ENCODE data around the gene MMP24.

The MMP24 gene

GRCh38 chr20:35292504-35293285 lies 66.2 kb downstream of the MMP24 start:
- Histone ChIP-seq H3K27ac (no peak overlapping the region), H3K27me3 (no peaks in the 10 kb centered on the region; the same call in 1 of the 2 replicates), H3K4me1 (no peaks in the 10 kb centered on the region), H3K4me3 (no peak overlapping the region), H4K20me1 (no peaks in the 10 kb centered on the region), H3K4me2 (no peak overlapping the region), H3K36me3 (no peaks in the 10 kb centered on the region), H3K9ac (no peak overlapping the region), H3K9me3 (no peaks in the 10 kb centered on the region)
- no peak for TF ChIP-seq Cebpa-rat (IDR thresholded peaks at IDR 0.05)

GRCh38 chr20:35293303-35294292 lies 67.1 kb downstream of the MMP24 start:
- Histone ChIP-seq H4K20me1 (no peaks in the 10 kb centered on the region), H3K9ac (no peak overlapping the region), H3K4me2 (no peak overlapping the region), H3K9me3 (no peaks in the 10 kb centered on the region), H3K27ac (no peak overlapping the region), H3K27me3 (no peaks in the 10 kb centered on the region; the same call in 1 of the 2 replicates), H3K36me3 (no peaks in the 10 kb centered on the region), H3K4me1 (no peaks in the 10 kb centered on the region), H3K4me3 (no peak overlapping the region)
- no peak for TF ChIP-seq Cebpa-rat (IDR thresholded peaks at IDR 0.05)

GRCh38 chr20:35294293-35294685 lies 67.8 kb downstream of the MMP24 start:
- no peaks in the 10 kb centered on the region for H3K4me1 ChIP-seq
- TF ChIP-seq Cebpa-rat (IDR thresholded peaks at IDR 0.05): no peak
- no peak overlapping the region for H3K9ac ChIP-seq
- H3K4me3 ChIP-seq: no peak overlapping the region
- no peaks in the 10 kb centered on the region for H3K36me3 ChIP-seq
- H3K27ac ChIP-seq: no peak overlapping the region
- no peak overlapping the region for H3K4me2 ChIP-seq
- no peaks in the 10 kb centered on the region for H3K9me3 ChIP-seq
- H3K27me3 ChIP-seq: no peaks in the 10 kb centered on the region; the same call in 1 of the 2 replicates
- H4K20me1 ChIP-seq: no peaks in the 10 kb centered on the region

- Histone ChIP-seq H3K27ac (no peak overlapping the region), H3K9ac (no peak overlapping the region), H3K4me2 (no peak overlapping the region), H3K36me3 (no peaks in the 10 kb centered on the region), H3K27me3 (no peaks in the 10 kb centered on the region; the same call in 1 of the 2 replicates), H3K4me3 (no peak overlapping the region), H3K4me1 (no peaks in the 10 kb centered on the region), H4K20me1 (no peaks in the 10 kb centered on the region), H3K9me3 (no peaks in the 10 kb centered on the region)
- no peak for TF ChIP-seq Cebpa-rat (IDR thresholded peaks at IDR 0.05)
Observed at GRCh38 chr20:35295058-35295457, 68.6 kb downstream of the MMP24 start.

- no peak for TF ChIP-seq Cebpa-rat (IDR thresholded peaks at IDR 0.05)
- Histone ChIP-seq H3K9ac (no peak overlapping the region), H3K9me3 (no peaks in the 10 kb centered on the region), H3K36me3 (no peaks in the 10 kb centered on the region), H3K27ac (no peak overlapping the region), H3K4me2 (no peak overlapping the region), H3K4me1 (no peaks in the 10 kb centered on the region), H3K27me3 (no peaks in the 10 kb centered on the region; the same call in 1 of the 2 replicates), H3K4me3 (no peak overlapping the region), H4K20me1 (no peaks in the 10 kb centered on the region)
Observed at GRCh38 chr20:35295674-35296073, 69.2 kb downstream of the MMP24 start.

GRCh38 chr20:35296101-35296554 lies 69.6 kb downstream of the MMP24 start:
- no peak overlapping the region for H3K27ac ChIP-seq
- no peaks in the 10 kb centered on the region; the same call in 1 of the 2 replicates for H3K27me3 ChIP-seq
- H3K9ac ChIP-seq: no peak overlapping the region
- no peak overlapping the region for H3K4me3 ChIP-seq
- no peaks in the 10 kb centered on the region for H3K4me1 ChIP-seq
- H3K36me3 ChIP-seq: no peaks in the 10 kb centered on the region
- no peaks in the 10 kb centered on the region for H3K9me3 ChIP-seq
- TF ChIP-seq Cebpa-rat (IDR thresholded peaks at IDR 0.05): no peak
- H4K20me1 ChIP-seq: no peaks in the 10 kb centered on the region
- no peak overlapping the region for H3K4me2 ChIP-seq

GRCh38 chr20:35297155-35297554 lies 70.7 kb downstream of the MMP24 start:
- Histone ChIP-seq H3K4me3 (no peak overlapping the region), H3K27me3 (no peaks in the 10 kb centered on the region; the same call in 1 of the 2 replicates), H3K9ac (no peak overlapping the region), H3K4me2 (no peak overlapping the region), H4K20me1 (no peaks in the 10 kb centered on the region), H3K9me3 (no peaks in the 10 kb centered on the region), H3K36me3 (peaks cover 7% of the 10 kb centered on the region; the same call in 1 of the 2 replicates), H3K27ac (no peak overlapping the region), H3K4me1 (no peaks in the 10 kb centered on the region)
- TF ChIP-seq Cebpa-rat (IDR thresholded peaks at IDR 0.05): no peak

- H3K27ac ChIP-seq: no peak overlapping the region
- H3K27me3 ChIP-seq: no peaks in the 10 kb centered on the region; the same call in 1 of the 2 replicates
- no peak overlapping the region for H3K4me2 ChIP-seq
- H3K4me1 ChIP-seq: no peaks in the 10 kb centered on the region
- no peaks in the 10 kb centered on the region for H4K20me1 ChIP-seq
- TF ChIP-seq Cebpa-rat (IDR thresholded peaks at IDR 0.05): no peak
- H3K9me3 ChIP-seq: no peaks in the 10 kb centered on the region
- peaks cover 10% of the 10 kb centered on the region; the same call in 1 of the 2 replicates for H3K36me3 ChIP-seq
- no peak overlapping the region for H3K4me3 ChIP-seq
- no peak overlapping the region for H3K9ac ChIP-seq
Observed at GRCh38 chr20:35297740-35298139, 71.2 kb downstream of the MMP24 start.

- H3K9ac ChIP-seq: no peak overlapping the region
- no peaks in the 10 kb centered on the region; the same call in 1 of the 2 replicates for H3K27me3 ChIP-seq
- H3K9me3 ChIP-seq: no peaks in the 10 kb centered on the region
Observed at GRCh38 chr20:35298264-35298663, 71.8 kb downstream of the MMP24 start.

More at GRCh38 chr20:35298264-35298663, 71.8 kb downstream of the MMP24 start:
- no peaks in the 10 kb centered on the region for H4K20me1 ChIP-seq
- no peak overlapping the region for H3K4me2 ChIP-seq
- peaks cover 16% of the 10 kb centered on the region for H3K36me3 ChIP-seq
- no peak overlapping the region for H3K27ac ChIP-seq
- no peak for TF ChIP-seq Cebpa-rat (IDR thresholded peaks at IDR 0.05)
- no peaks in the 10 kb centered on the region for H3K4me1 ChIP-seq
- H3K4me3 ChIP-seq: no peak overlapping the region
